ENCODE results near the gene AGA. TPM values are rescaled to one million over a fixed set of nuclear protein-coding genes. Genes with fewer than 3 reads are reported as not detected.

AGA gene
- total and polyA plus RNA-seq, 7 experiments from 2014 or later, result 20.4 to 32.8 (median 27.0) TPM

GRCh38 chr4:177450426-177451107, 8.3 kb upstream of the AGA start:
- CTCF ChIA-PET, result no interaction called here
- ATAC-seq, result no peak

GRCh38 chr4:177448850-177449249, 6.6 kb upstream of the AGA start:
- Histone ChIP-seq H3K4me1 (ENCODE audit: control insufficient read depth in 2 of 2, insufficient read depth in 2 of 2, low read length in 2 of 2) (no peaks in the 10 kb centered on the region), H3K4me3 (ENCODE audit: low read length) (no peak overlapping the region), H3K27ac (ENCODE audit: low read depth, low read length) (no peak overlapping the region), H3K27me3 (ENCODE audit: control insufficient read depth in 2 of 2, insufficient read depth in 2 of 2, low read length in 2 of 2) (no peaks in the 10 kb centered on the region), H3K36me3 (ENCODE audit: control insufficient read depth in 2 of 3, insufficient read depth in 3 of 3, low read length in 3 of 3) (no peaks in the 10 kb centered on the region), H3K9me3 (ENCODE audit: control insufficient read depth in 2 of 3, low read length in 3 of 3) (no peaks in the 10 kb centered on the region)
- POLR2A ChIA-PET, result no interaction called here
- H3K27me3 Mint-ChIP-seq, result no peaks in the 10 kb centered on the region
- no peak overlapping the region for H3K4me3 Mint-ChIP-seq
- intact Hi-C loops (cut with micrococcal nuclease), result loop anchor here in 1 of 2 donors (1.0 kb wide), 1 partner anchor 45 kb away; no protein-coding TSS in a partner anchor
- CTCF ChIA-PET, result no interaction called here
- H3K27ac Mint-ChIP-seq, result no peak overlapping the region
- H3K4me1 Mint-ChIP-seq, result peaks cover 6 to 29% (median 18%) of the 10 kb centered on the region in 7 donors
- H3K36me3 Mint-ChIP-seq, result peaks cover 0 to 9% (median 4%) of the 10 kb centered on the region in 5 donors
- ATAC-seq (no peak), DNase-seq (no peak)
- no peaks in the 10 kb centered on the region for H3K9me3 Mint-ChIP-seq

More at GRCh38 chr4:177450426-177451107, 8.3 kb upstream of the AGA start:
- H3K9me3 Mint-ChIP-seq, result no peaks in the 10 kb centered on the region
- Histone ChIP-seq H3K27me3 (ENCODE audit: control insufficient read depth in 2 of 2, insufficient read depth in 2 of 2, low read length in 2 of 2) (no peaks in the 10 kb centered on the region), H3K4me3 (ENCODE audit: low read length) (no peak overlapping the region), H3K4me1 (ENCODE audit: control insufficient read depth in 2 of 2, insufficient read depth in 2 of 2, low read length in 2 of 2) (no peaks in the 10 kb centered on the region), H3K9me3 (ENCODE audit: control insufficient read depth in 2 of 3, low read length in 3 of 3) (no peaks in the 10 kb centered on the region), H3K27ac (ENCODE audit: low read depth, low read length) (no peak overlapping the region), H3K36me3 (ENCODE audit: control insufficient read depth in 2 of 3, insufficient read depth in 3 of 3, low read length in 3 of 3) (no peaks in the 10 kb centered on the region)
- peak overlapping the region in 1 of 9 donors; percentile 36 for H3K27ac Mint-ChIP-seq
- no peak for DNase-seq
- no peaks in the 10 kb centered on the region for H3K27me3 Mint-ChIP-seq
- peaks cover 4 to 23% (median 15%) of the 10 kb centered on the region in 7 donors for H3K4me1 Mint-ChIP-seq
- H3K4me3 Mint-ChIP-seq, result no peak overlapping the region
- intact Hi-C loops (cut with micrococcal nuclease), result no loop called here
- peaks cover 0 to 14% (median 4%) of the 10 kb centered on the region in 5 donors for H3K36me3 Mint-ChIP-seq
- POLR2A ChIA-PET, result interaction anchor here (2.3 kb wide), 1 partner anchor 8 kb away, joined by 13 read pairs; the partner anchor contains the start of gene AGA

- peaks cover 7 to 35% (median 23%) of the 10 kb centered on the region in 7 donors for H3K4me1 Mint-ChIP-seq
- ATAC-seq (no peak), DNase-seq (no peak)
- no peaks in the 10 kb centered on the region for H3K27me3 Mint-ChIP-seq
- Histone ChIP-seq H3K9me3 (ENCODE audit: control insufficient read depth in 2 of 3, low read length in 3 of 3) (no peaks in the 10 kb centered on the region), H3K4me3 (ENCODE audit: low read length) (no peak overlapping the region), H3K27ac (ENCODE audit: low read depth, low read length) (no peak overlapping the region), H3K4me1 (ENCODE audit: control insufficient read depth in 2 of 2, insufficient read depth in 2 of 2, low read length in 2 of 2) (peaks cover 0 to 6% of the 10 kb centered on the region in 2 donors), H3K27me3 (ENCODE audit: control insufficient read depth in 2 of 2, insufficient read depth in 2 of 2, low read length in 2 of 2) (no peaks in the 10 kb centered on the region), H3K36me3 (ENCODE audit: control insufficient read depth in 2 of 3, insufficient read depth in 3 of 3, low read length in 3 of 3) (no peaks in the 10 kb centered on the region)
- ChIA-PET POLR2A (interaction anchor here (0.9 kb wide), 1 partner anchor 50 kb away, joined by 4 read pairs; no protein-coding TSS in a partner anchor), CTCF (no interaction called here)
- H3K9me3 Mint-ChIP-seq, result no peaks in the 10 kb centered on the region
- H3K27ac Mint-ChIP-seq, result no peak overlapping the region
- H3K4me3 Mint-ChIP-seq, result no peak overlapping the region
- H3K36me3 Mint-ChIP-seq, result peaks cover 0 to 6% (median 2%) of the 10 kb centered on the region in 5 donors
- intact Hi-C loops (cut with micrococcal nuclease), result no loop called here
Observed at GRCh38 chr4:177447417-177448004, 5.3 kb upstream of the AGA start.

- H3K27ac ChIP-seq (ENCODE audit: low read depth, low read length), result no peak overlapping the region
- no peaks in the 10 kb centered on the region for H3K27me3 Mint-ChIP-seq
- H3K36me3 Mint-ChIP-seq, result peaks cover 0 to 6% (median 2%) of the 10 kb centered on the region in 5 donors
- intact Hi-C loops (cut with micrococcal nuclease), result no loop called here
- peaks cover under 1 to 6% of the 10 kb centered on the region in 2 donors for H3K4me1 ChIP-seq (ENCODE audit: control insufficient read depth in 2 of 2, insufficient read depth in 2 of 2, low read length in 2 of 2)
- peaks cover 9 to 38% (median 26%) of the 10 kb centered on the region in 7 donors for H3K4me1 Mint-ChIP-seq
- H3K9me3 ChIP-seq (ENCODE audit: control insufficient read depth in 2 of 3, low read length in 3 of 3), result no peaks in the 10 kb centered on the region
- H3K9me3 Mint-ChIP-seq, result no peaks in the 10 kb centered on the region
- H3K27ac Mint-ChIP-seq, result peak overlapping the region in 4 of 9 donors; percentile 61 to 92 (median 62)
- H3K4me3 Mint-ChIP-seq, result peak overlapping the region in 6 of 10 donors; percentile 20 to 50 (median 34)
- no peaks in the 10 kb centered on the region for H3K27me3 ChIP-seq (ENCODE audit: control insufficient read depth in 2 of 2, insufficient read depth in 2 of 2, low read length in 2 of 2)
- DNase-seq (no peak), ATAC-seq (no peak)
- CTCF ChIA-PET, result interaction anchor here (0.7 kb wide), 1 partner anchor 55 kb away, joined by 3 read pairs; no protein-coding TSS in a partner anchor
- H3K36me3 ChIP-seq (ENCODE audit: control insufficient read depth in 2 of 3, insufficient read depth in 3 of 3, low read length in 3 of 3), result no peaks in the 10 kb centered on the region
- no peak overlapping the region for H3K4me3 ChIP-seq (ENCODE audit: low read length)
- POLR2A ChIA-PET, result no interaction called here
Observed at GRCh38 chr4:177446586-177446985, 4.3 kb upstream of the AGA start.

GRCh38 chr4:177444911-177445736, 2.9 kb upstream of the AGA start:
- H3K36me3 Mint-ChIP-seq, result peaks cover 0 to 6% (median 3%) of the 10 kb centered on the region in 5 donors
- Histone ChIP-seq H3K4me1 (ENCODE audit: control insufficient read depth in 2 of 2, insufficient read depth in 2 of 2, low read length in 2 of 2) (peaks cover 12 to 13% of the 10 kb centered on the region in 2 donors), H3K27ac (ENCODE audit: low read depth, low read length) (no peak overlapping the region), H3K4me3 (ENCODE audit: low read length) (no peak overlapping the region), H3K9me3 (ENCODE audit: control insufficient read depth in 2 of 3, low read length in 3 of 3) (no peaks in the 10 kb centered on the region), H3K27me3 (ENCODE audit: control insufficient read depth in 2 of 2, insufficient read depth in 2 of 2, low read length in 2 of 2) (no peaks in the 10 kb centered on the region), H3K36me3 (ENCODE audit: control insufficient read depth in 2 of 3, insufficient read depth in 3 of 3, low read length in 3 of 3) (no peaks in the 10 kb centered on the region)
- peaks cover 21 to 53% (median 40%) of the 10 kb centered on the region in 7 donors for H3K4me1 Mint-ChIP-seq
- DNase-seq (no peak), ATAC-seq (no peak)
- ChIA-PET POLR2A (interaction anchor here (0.6 to 0.7 kb wide), 2 partner anchors 49 to 67 kb away, joined by 3 read pairs; no protein-coding TSS in a partner anchor), CTCF (no interaction called here)
- H3K27ac Mint-ChIP-seq, result peak overlapping the region in 3 of 9 donors; percentile 23 to 65 (median 52)
- no peaks in the 10 kb centered on the region for H3K9me3 Mint-ChIP-seq
- H3K27me3 Mint-ChIP-seq, result no peaks in the 10 kb centered on the region
- peak overlapping the region in 5 of 10 donors; percentile 7 to 67 (median 63) for H3K4me3 Mint-ChIP-seq
- intact Hi-C loops (cut with micrococcal nuclease), result loop anchor here in 1 of 2 donors (5.0 kb wide), 2 partner anchors 102 to 543 kb away; no protein-coding TSS in a partner anchor
